Measurements from ENCODE around the gene ARMC12. TPM values are rescaled to one million over a fixed set of nuclear protein-coding genes. Genes with fewer than 3 reads are reported as not detected.

Gene ARMC12
- total RNA-seq, 1 donor from 2014 or later, result not detected

DNA sequence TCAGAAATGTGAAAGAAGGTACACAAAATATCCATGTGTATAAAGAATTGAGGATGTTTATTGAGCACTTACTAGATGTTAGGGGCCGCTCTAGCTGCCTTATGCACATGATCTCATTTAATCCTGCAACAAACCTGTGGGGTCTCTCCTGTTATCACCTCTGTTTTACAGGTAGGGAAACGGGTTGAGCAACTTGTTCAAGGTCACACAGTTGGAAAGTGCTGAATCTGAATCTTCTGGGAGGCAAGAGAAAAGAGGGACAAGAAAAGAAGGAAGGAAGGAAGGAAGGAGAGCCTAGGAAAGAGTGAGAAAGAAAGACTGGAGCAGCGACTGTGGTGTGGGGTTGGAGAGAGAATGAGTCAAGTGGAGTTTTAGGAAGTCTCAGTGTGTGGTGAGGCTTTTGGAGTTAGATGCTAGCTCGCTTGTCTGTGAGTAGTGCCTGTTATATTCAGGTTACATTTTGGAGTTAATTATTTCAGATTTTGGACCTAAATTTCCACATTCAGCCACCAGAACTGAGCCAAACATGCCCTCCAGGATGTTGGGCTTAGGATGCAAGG is 51.7 kb downstream of the ARMC12 start:
- DNase-seq (no peak), ATAC-seq (no peak)
- intact Hi-C loops (cut with micrococcal nuclease), result no loop called here

GRCh38 chr6:35790683-35791082 is 53.9 kb downstream of the ARMC12 start:
- intact Hi-C loops (cut with micrococcal nuclease), result no loop called here
- DNase-seq, result no peak

DNA sequence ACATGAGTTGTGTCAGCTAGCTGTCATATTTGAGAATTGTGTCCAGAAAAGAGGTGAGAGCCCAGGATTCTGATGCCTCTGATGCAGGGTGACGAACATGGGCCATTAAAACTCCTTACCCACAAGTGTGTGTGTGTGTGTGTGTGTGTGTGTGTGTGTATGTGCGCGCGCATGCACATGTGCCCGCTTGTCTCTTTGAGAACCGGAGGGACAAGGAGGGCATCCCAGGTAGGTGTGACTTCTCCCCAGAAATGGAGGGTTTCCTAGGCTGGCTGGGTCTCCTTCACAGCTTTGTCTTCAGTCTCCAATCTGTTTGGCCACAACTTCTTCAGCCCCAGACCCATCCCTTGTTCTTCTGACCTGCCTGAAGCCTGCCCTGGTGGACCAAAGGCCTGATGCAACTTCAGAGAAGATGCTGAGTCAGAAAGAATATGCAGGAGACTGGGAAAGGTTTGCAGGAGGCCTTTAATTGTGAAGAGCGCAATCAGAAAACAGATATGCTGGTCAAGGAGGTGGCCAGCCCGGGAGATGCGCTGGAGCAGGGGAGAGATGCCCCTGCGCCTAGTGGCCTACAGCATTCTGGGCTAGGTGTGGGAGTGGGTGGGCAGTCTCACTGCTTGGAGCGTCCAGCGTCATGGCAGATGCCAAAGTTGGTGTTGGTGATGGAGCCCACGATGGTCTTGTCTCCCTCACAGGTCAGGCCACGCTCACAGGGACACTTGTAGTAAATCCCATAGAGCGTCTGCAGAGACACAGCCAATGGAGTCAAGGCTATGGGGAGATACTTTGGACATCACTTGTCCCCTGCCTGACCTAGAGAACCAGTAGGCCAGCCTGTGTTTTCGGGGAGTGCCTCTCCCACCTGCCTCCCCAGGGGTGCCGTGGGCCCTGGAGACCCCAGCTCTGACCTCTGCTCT is 58.0 kb downstream of the ARMC12 start:
- DNase-seq, result no peak
- ATAC-seq, result no peak
- intact Hi-C loops (cut with micrococcal nuclease), result no loop called here

More at GRCh38 chr6:35790683-35791082, 53.9 kb downstream of the ARMC12 start:
- ATAC-seq, result no peak

GRCh38 chr6:35795453-35796071 is 58.7 kb downstream of the ARMC12 start:
- intact Hi-C loops (cut with micrococcal nuclease), result no loop called here
- DNase-seq (no peak), ATAC-seq (no peak)

DNA sequence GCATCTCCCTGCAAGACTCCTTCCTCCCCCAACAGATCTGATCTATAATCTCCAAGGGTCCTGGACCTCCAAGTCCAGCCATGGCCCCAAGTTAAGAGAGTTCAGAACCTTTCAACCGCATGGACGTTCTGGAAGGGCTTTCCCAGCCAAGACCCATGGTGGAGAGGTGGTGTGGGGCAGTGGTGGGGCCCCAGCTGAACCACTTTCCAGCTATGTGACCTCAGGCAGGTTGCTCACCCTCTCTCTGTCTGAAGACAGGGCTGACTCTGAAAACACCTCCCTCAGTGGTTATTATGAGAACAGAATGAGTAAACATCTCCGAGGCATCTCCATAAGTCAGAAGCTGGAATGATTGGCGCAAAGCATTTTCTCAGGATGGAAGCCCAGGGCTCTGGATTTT is 59.4 kb downstream of the ARMC12 start:
- ATAC-seq, result no peak
- intact Hi-C loops (cut with micrococcal nuclease), result no loop called here
- no peak for DNase-seq

DNA sequence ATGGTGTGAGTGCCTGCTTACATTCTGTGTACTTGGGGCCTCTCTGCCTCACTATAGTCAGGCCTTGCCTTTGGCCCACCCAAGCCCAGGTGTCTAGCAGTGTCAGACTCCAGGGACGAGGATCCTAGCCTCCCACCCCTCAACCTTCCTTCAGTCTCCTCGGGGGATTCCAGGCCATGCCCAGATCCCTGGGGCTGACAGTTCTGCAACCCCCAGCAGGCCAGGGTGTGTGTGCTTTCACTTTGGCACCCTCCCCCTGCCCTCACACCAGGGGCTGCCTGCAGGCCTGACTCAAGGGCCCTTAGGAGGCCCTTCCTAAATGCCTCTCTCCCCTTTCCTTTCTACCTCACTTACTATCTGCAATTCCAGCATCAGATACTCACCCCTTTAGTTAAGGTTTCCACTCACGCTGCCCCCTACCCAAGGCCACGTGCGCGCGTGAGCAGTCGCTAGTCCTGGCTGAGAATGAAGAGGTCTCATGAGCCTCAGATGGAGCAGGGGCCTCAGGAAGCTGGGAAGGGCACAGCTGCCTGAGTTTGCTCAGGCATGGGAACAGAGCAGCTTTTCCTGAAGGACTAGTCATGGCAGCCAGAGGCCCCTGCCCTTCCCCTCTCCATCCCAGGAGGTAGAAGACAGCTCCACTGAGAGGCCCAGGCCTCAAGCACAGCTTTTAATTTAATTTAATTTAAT is 61.1 kb downstream of the ARMC12 start:
- ATAC-seq, result peak; percentile 31
- DNase-seq, result no peak
- intact Hi-C loops (cut with micrococcal nuclease), result no loop called here

Other genes with a start within 250 kb of the ARMC12 start
- 30.4 TPM for gene TEAD3, start 240.0 kb upstream of the ARMC12 start, total RNA-seq
- gene TULP1, start 224.1 kb upstream of the ARMC12 start, total RNA-seq, result not detected
- 82.8 TPM for gene FKBP5, start 48.1 kb upstream of the ARMC12 start, total RNA-seq
- gene CLPSL2, start 39.6 kb downstream of the ARMC12 start, total RNA-seq, result not detected
- gene CLPSL1, start 44.0 kb downstream of the ARMC12 start, total RNA-seq, result not detected
- not detected for gene CLPS, start 60.3 kb downstream of the ARMC12 start, total RNA-seq
- not detected for gene LHFPL5, start 68.3 kb downstream of the ARMC12 start, total RNA-seq
- 19.6 TPM for gene SRPK1, start 184.1 kb downstream of the ARMC12 start, total RNA-seq

Measured in left ventricle myocardium superior (tissue), 1 donor.